K562 (cell line): Measurements from ENCODE around the gene GRK4.

Source experiments
- ATF1 ChIP-seq, 2 experiments: fragments of 450-650 bp in 1 of 2; IDR thresholded peaks; 2 replicates each; pipeline ENCODE4 v1.6.1; 2016; ENCODE audit warnings: missing compliant biosample characterization in 1 of 2, missing genetic modification characterization in 1 of 2
- CXXC5 ChIP-seq: fragments of 250-450 bp; sonication (Bioruptor Pico); IDR thresholded peaks from 2 replicates; pipeline ENCODE4 v1.8.0; 2022; ENCODE audit warnings: inconsistent platforms, mild to moderate bottlenecking, moderate library complexity
- EGR1 ChIP-seq: fragments of 450-650 bp; conservative IDR thresholded peaks from 2 replicates; pipeline ENCODE4 v1.6.1; 2017; ENCODE audit warnings: mild to moderate bottlenecking
- EWSR1 ChIP-seq: fragments of 450-650 bp; IDR thresholded peaks from 2 replicates; pipeline ENCODE4 v1.6.1; 2018; ENCODE audit warnings: borderline replicate concordance, mild to moderate bottlenecking, low read depth, moderate library complexity; ENCODE audit not compliant: partially characterized antibody
- MAX ChIP-seq: sonication (generic); formaldehyde crosslinking; IDR thresholded peaks from 2 replicates; pipeline ENCODE4 v1.9.0; 2022; ENCODE audit warnings: mild to moderate bottlenecking, missing genetic modification reagents
- RAD21 ChIP-seq, 2 experiments: fragments of 250-450 bp in 1 of 2; fragments of 450-650 bp in 1 of 2; sonication (Bioruptor Pico) in 1 of 2; formaldehyde crosslinking in 1 of 2; IDR thresholded peaks in 1 of 2; conservative IDR thresholded peaks in 1 of 2; 2 replicates each; pipeline versions ENCODE4 v1.4.0 to v1.8.0; 2020 to 2022; ENCODE audit warnings: mild to moderate bottlenecking in 2 of 2, moderate library complexity in 1 of 2
- SIRT6 ChIP-seq: IDR thresholded peaks from one replicate; pipeline ENCODE4 v1.6.1; 2012; ENCODE audit warnings: low read depth, mild to moderate bottlenecking, control low read depth, inconsistent platforms, low read length, moderate library complexity
- SMC3 ChIP-seq: conservative IDR thresholded peaks from 2 replicates; pipeline ENCODE4 v1.6.1; 2011; ENCODE audit warnings: low read depth, low read length, improper control_type of control experiment; ENCODE audit not compliant: insufficient read depth
- TF ChIP-seq, protein P1 (sequence below): fragments of 250-450 bp; sonication (Bioruptor Pico); IDR thresholded peaks from 2 replicates; pipeline ENCODE4 v1.8.0; 2022; ENCODE audit warnings: moderate library complexity, mild to moderate bottlenecking, inconsistent platforms
- TF ChIP-seq, protein P2 (sequence below): sonication (generic); formaldehyde crosslinking; IDR thresholded peaks from 2 replicates; pipeline ENCODE4 v1.5.0; 2020; ENCODE audit warnings: missing genetic modification reagents
- TF ChIP-seq, protein P3 (sequence below), 3 experiments: IDR thresholded peaks in 2 of 3; conservative IDR thresholded peaks in 1 of 3; 2 replicates each; pipeline ENCODE4 v1.5.1; 2011 to 2012; ENCODE audit warnings: low read length in 3 of 3, mild to moderate bottlenecking in 3 of 3, control low read depth in 2 of 3, improper control_type of control experiment in 1 of 3, inconsistent platforms in 1 of 3, low read depth in 1 of 3, mixed read lengths in 1 of 3, moderate library complexity in 1 of 3; ENCODE audit not compliant: insufficient read depth in 2 of 3

DNA sequence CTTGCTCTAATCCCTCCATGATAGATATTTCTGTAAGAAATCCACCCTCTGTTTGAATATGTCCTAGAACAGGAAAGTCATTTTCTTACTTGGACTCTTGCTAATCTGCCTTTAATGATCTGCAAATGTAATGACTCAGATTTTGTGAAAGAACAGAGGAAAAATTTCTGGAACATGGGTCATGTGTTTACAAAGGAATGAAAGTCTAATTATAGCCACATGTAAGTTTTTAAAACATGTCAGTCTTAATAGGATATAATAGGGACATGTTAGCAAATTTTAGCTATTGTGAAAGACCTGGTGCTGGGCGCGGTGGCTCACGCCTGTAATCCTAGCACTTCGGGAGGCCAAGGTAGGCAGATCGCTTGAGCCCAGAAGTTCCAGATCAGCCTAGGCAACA is 47.6 kb downstream of the GRK4 start:
- TF ChIP-seq, protein P1, sequence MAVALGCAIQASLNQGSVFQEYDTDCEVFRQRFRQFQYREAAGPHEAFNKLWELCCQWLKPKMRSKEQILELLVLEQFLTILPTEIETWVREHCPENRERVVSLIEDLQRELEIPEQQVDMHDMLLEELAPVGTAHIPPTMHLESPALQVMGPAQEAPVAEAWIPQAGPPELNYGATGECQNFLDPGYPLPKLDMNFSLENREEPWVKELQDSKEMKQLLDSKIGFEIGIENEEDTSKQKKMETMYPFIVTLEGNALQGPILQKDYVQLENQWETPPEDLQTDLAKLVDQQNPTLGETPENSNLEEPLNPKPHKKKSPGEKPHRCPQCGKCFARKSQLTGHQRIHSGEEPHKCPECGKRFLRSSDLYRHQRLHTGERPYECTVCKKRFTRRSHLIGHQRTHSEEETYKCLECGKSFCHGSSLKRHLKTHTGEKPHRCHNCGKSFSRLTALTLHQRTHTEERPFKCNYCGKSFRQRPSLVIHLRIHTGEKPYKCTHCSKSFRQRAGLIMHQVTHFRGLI (CRISPR knock-in tag): no peak
- TF ChIP-seq EGR1 (no peak), MAX (CRISPR knock-in tag) (no peak), SMC3 (no peak), CXXC5 (CRISPR knock-in tag) (no peak), ATF1 (CRISPR knock-in tag; IDR thresholded peaks at IDR 0.05) (no peak), ATF1 (tag; IDR thresholded peaks at IDR 0.05) (no peak), EWSR1 (no peak), RAD21 (CRISPR knock-in tag; conservative IDR thresholded peaks at IDR 0.05 in 1 of 2, IDR thresholded peaks at IDR 0.05 in 1 of 2) (no peak), SIRT6 (no peak)
- TF ChIP-seq, protein P2, sequence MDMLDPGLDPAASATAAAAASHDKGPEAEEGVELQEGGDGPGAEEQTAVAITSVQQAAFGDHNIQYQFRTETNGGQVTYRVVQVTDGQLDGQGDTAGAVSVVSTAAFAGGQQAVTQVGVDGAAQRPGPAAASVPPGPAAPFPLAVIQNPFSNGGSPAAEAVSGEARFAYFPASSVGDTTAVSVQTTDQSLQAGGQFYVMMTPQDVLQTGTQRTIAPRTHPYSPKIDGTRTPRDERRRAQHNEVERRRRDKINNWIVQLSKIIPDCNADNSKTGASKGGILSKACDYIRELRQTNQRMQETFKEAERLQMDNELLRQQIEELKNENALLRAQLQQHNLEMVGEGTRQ (CRISPR knock-in tag): no peak
- TF ChIP-seq, protein P3, sequence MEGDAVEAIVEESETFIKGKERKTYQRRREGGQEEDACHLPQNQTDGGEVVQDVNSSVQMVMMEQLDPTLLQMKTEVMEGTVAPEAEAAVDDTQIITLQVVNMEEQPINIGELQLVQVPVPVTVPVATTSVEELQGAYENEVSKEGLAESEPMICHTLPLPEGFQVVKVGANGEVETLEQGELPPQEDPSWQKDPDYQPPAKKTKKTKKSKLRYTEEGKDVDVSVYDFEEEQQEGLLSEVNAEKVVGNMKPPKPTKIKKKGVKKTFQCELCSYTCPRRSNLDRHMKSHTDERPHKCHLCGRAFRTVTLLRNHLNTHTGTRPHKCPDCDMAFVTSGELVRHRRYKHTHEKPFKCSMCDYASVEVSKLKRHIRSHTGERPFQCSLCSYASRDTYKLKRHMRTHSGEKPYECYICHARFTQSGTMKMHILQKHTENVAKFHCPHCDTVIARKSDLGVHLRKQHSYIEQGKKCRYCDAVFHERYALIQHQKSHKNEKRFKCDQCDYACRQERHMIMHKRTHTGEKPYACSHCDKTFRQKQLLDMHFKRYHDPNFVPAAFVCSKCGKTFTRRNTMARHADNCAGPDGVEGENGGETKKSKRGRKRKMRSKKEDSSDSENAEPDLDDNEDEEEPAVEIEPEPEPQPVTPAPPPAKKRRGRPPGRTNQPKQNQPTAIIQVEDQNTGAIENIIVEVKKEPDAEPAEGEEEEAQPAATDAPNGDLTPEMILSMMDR (IDR thresholded peaks at IDR 0.05 in 2 of 3, conservative IDR thresholded peaks at IDR 0.05 in 1 of 3; ENCODE audit: insufficient read depth in 2 of 3, low read depth in 1 of 3, low read length in 3 of 3): no peak
